Testis (tissue), 2 donors: ENCODE results near the gene ARMC6.

Experiments
- POLR2A ChIP-seq: fragments of 450-650 bp; IDR thresholded peaks from one replicate; pipeline ENCODE4 v1.6.1; 2017; ENCODE audit warnings: antibody characterized with exemption, mild to moderate bottlenecking, moderate library complexity
- TF ChIP-seq, protein P1 (sequence below), 3 experiments: fragments of 450-650 bp in 2 of 3; fragments of 200-600 bp in 1 of 3; sonication (generic) in 1 of 3; IDR thresholded peaks; one replicate each; pipeline ENCODE4 v1.5.1; 2016 to 2019; ENCODE audit warnings: antibody characterized with exemption in 3 of 3, mild to moderate bottlenecking in 2 of 3, moderate library complexity in 1 of 3

DNA sequence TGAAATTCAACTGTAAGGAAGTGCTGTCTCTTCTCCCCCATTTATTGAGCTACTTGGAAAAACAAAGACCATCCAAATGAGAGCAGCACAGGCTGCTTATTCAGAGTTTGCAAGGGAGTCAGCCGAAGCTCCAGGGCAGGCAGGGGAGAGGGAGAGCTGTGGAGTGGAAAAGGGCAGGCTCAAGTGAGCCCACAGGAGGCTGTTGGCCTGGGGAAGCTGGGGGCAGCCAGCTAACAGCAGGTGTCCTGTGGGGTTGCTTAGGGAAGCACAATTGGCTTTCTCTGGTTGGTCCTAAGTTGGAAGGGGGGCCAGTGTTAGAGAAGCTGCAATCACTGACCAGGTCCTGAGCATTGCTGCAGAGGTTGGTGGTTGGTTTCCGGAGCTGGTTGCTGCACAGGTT, 54.3 kb downstream of the ARMC6 start:
- TF ChIP-seq, protein P1, sequence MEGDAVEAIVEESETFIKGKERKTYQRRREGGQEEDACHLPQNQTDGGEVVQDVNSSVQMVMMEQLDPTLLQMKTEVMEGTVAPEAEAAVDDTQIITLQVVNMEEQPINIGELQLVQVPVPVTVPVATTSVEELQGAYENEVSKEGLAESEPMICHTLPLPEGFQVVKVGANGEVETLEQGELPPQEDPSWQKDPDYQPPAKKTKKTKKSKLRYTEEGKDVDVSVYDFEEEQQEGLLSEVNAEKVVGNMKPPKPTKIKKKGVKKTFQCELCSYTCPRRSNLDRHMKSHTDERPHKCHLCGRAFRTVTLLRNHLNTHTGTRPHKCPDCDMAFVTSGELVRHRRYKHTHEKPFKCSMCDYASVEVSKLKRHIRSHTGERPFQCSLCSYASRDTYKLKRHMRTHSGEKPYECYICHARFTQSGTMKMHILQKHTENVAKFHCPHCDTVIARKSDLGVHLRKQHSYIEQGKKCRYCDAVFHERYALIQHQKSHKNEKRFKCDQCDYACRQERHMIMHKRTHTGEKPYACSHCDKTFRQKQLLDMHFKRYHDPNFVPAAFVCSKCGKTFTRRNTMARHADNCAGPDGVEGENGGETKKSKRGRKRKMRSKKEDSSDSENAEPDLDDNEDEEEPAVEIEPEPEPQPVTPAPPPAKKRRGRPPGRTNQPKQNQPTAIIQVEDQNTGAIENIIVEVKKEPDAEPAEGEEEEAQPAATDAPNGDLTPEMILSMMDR (IDR thresholded peaks at IDR 0.05), result no peak
- TF ChIP-seq POLR2A, result no peak
